Midbrain (tissue), 1 donor: Measurements from ENCODE around the gene EHHADH.
"Not testable (repeated sequence)": the region's sequence is repeated elsewhere in the genome, so short reads cannot be mapped to it uniquely, and the experiment has no call there.

Experiments used
- DNase-seq: peaks from one replicate; lab custom pipeline; 2025; lab: John Stamatoyannopoulos, UW

The EHHADH gene

DNA sequence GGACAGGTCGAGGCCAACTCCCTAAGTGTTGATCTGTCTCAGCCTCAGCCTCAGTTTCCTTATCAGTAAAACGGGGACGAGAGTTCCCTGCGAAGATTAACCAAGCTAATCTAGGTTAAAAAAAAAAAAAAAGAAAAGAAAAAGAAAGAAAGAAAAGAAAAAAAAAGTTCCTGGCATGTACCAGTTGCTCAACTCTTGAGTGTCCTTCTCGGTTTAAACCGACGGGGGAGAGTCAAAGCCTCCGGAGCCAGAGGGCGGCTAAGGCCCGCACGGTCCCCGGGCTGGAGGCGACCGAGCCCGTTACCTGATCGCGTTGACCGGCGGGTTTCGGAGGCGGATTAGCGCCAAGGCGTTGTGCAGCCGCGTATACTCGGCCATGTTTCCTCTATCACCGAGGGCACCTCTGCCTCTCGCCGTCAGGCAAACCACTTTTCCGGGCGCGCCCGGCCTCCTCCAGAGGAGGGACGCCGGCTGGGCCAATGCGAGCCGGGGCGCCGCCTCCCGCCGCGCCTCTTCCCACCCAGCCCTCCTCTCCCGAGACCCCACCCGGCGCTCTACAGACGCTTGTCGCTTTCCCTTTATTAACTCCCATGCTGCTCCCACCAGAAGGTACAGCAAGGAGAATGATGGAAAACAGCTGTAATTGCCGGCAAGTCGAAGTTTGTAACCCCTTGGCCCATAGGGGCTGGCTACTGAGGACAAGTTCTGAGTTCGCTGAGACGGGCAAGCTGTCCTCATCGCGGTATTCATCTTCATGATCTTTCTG, at the start of gene EHHADH:
Gene EHHADH, minus strand, starts transcription at position 405 of the 766 bp plus-strand sequence. Its CDS starts 27 bp downstream, at position 378.
- DNase-seq: peak; percentile 59

DNA sequence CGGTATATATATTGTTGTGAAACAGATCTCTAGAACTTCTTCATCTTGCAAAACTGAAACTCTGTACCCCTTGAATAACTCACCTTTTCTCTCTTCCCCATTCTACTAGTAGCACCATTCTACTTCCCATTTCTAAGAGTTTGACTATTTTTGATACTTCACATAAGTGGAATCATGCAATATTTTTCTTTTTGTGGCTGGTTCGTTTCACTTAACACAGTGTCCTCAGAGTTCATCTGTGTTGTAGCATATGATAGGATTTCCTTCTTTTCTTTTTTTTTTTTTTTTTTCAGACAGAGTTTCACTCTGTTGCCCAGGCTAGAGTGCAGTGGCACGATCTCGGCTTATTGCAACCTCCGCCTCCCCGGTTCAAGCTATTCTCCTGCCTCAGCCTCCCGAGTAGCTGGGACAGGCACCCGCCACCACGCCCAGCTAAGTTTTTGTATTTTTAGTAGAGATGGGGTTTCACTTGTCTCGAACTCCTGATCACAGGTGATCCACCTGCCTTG, 46.1 kb upstream of the EHHADH start:
- DNase-seq: not testable (repeated sequence)

DNA sequence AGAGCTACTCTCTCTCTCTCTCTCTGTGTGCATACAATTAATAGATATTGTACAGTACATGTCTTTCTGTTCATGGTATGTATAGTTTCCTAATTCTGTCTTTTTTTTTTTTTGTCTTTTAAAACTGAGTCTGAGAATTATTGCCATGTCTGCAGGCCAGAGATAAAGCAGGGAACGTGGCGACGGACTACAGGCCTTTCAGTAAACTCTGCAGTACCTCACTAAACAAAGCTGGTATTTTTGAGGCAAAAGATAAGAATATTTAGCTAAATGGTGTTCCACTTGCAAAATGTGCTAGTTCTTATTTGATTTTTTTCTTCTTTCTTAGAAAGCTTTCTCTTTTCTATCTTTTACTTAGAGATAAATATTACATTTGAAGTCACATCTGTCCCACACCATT, 44.0 kb upstream of the EHHADH start:
- no peak for DNase-seq

DNA sequence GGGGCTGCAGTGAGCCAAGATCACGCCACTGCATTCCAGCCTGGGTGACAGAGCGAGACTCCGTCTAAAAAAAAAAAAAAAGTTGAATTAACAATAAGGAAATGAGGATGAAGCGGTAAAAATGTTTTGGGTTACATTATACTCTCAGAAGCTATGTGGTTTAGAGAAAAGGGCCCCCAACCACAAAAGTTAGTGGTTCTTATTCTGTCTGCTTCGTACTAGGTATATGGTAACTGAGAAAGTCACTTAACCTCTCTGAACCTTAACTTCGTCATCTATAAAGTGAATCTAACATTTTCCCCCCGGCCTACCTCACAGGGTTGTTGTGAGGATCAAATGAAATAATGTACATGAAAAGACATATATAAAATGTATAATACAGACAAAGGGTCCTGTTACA, 38.4 kb upstream of the EHHADH start:
- no peak for DNase-seq

DNA sequence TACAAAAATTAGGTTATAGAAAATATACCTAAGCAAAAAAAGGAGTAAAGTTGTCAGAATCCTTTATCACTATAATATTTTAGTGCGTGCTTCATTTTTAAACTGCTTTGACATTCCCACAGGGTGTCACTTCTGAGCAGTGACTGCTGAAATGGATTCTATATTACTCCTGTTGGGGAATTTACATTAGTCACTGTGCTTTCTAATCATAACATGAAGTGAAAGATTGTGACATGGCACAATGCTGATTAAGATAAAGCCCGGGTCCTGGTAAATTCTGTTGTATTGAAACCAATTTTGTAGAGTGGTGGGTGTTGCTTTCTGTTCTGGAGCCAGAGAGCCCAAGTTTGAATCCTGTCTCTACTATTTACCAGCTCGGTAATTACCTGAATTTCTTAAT, 36.4 kb upstream of the EHHADH start:
- no peak for DNase-seq

DNA sequence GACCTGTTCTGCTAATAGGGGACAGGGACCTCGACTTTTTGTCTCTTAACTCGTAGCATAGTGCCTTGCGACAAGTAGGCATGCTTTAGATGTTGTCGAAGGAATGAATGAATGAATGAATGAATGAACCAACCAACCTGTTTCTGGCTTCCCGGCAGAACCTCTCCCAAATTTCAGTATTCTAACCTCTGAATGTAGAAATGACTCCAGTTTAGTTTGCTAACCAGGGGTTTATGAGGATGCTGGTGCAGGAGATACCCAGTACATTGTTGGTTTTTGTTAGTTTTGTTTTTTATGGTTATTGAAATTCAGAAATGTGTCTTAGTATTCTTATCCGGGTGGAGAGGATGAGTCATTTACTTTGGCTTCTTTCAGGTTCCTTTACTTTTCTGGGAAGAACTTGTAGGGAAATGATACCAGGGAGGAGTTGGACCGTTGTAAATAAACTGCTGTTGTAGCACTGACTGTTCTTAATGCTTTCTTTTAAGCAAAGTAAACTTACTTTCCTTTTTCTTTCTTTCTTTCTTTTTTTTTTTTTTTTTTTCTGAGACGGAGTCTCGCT, 29.6 kb upstream of the EHHADH start:
- DNase-seq: no peak

DNA sequence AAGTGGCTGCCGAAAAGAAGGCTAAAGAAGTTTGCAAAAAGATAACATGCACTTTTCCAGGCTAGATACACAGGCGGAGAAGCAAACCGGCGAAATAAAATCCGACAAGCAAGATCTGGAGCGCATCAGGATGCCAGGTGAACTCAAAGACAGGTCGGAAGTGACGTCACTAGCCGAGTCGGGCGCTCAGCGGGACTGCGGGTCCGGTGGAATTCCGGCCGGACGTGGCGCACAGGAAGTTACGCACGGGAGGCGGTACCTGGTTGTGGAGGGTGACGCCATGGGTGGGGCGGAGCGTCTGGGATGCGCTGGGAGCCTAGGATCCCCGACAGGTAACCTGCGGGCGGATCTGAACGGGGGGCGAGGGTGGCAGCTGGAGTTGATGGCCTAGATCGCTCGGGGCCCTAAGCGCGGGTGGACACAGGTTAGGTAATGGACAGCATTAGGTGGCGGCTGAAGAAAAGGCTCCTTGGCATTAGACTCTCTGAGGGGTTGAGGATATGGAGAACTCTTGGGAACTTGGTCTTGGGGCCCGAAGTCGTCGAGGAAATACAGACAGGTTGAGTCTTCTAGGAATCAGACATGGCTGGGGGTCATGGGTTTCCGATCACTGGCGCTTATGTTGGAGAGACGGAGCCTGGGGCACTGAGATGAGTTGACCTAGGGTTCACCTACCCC, 29.0 kb upstream of the EHHADH start:
- peak; percentile 95 for DNase-seq

DNA sequence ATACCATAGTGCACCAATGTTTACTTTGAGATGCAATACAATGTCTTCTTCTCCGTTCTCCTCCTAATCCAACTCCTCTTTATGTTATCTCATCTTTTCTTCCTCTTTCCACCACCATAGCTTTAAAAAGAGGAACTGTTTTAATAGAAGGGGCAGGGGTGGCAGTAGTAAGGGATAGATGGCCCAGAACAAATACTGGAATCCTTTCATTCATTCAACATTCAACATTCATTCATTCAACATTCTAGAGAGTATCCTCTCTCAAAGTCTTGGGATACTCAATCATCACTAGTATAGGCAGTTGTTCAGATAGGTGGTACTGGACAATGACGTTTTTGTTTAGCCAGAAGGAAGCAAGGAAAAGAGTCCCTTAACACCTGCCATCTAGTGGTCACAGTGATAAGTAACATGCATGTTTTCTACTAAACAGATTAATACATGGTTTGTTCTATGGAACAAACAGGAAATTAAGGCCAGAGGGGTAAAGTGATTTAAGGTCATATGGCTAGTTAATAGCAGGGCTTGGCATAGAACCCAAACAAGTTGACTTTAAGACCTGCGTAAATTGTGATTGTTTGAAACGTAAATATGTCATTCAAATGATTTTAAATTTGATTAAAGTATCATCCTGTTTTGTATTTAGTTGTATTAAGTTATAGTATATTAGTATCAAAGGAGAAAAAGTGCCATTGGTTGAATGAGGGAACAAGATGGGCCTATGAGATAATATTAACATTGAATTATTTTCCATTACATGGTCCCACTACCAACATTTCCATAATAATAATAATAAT, 26.9 kb upstream of the EHHADH start:
- peak; percentile 12 for DNase-seq

DNA sequence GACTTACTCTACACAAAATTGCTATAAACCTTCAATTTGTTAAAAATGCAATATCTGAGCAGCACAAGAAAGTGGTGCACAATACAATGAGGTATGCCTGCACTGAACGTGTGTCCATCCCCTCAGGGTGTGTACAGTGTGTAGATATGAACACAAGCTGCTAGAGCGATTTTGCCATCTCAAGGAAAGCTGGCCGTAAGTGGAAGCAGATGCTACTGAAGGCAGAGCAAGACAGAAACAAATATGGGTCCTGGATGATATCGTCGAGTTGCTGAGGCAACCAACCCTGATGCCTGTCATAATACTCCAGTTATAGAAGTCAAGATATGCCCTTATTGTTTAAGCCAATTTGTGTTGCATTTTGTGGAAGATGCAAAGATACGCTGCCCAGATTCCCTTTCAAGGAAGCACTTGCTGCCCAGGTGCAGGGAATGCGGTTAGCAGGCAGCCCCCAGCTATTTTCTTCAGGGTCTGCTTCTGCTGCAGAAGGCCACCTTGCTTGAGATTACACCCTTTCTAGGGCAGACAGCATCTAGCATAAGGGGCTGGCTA, 25.8 kb upstream of the EHHADH start:
- DNase-seq: no peak

DNA sequence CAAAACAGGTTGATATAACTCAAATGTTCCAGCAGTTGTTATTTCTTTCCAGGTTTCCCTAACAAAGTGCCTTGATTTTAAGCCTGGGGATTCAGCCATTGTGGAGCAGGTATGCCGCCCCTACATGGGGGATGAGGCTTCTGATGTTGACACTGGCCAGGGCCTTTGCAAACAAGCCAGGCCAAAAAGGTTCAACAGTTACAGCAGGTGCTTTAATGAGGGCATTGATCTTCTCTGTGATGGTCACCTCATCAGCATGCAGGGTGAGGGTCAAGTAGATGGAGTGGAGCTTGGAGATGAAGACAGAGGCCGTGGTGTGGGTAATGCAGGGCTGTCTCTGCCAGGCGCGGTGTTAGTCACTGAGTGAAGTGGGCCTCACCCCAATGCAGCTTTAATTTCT, 22.6 kb upstream of the EHHADH start:
- no peak for DNase-seq

DNA sequence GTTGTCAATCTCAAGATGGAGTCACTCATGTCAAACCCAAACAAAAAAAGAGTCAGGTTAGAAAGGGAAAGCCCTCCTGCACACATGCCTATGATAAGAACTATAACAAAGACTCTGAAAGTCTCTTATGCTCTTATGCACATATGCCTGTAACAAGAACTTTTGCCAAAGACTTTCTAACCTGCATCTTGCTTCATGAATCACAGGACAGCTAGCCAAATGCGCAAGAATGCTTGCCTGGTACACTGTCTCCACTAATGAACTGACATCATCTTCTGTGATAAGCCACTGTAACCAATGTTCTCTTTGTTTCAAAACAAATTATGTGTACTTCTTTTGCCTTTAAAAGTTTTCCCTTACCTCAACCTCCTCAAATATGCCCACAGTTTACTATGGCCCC, 18.2 kb upstream of the EHHADH start:
- no peak for DNase-seq

DNA sequence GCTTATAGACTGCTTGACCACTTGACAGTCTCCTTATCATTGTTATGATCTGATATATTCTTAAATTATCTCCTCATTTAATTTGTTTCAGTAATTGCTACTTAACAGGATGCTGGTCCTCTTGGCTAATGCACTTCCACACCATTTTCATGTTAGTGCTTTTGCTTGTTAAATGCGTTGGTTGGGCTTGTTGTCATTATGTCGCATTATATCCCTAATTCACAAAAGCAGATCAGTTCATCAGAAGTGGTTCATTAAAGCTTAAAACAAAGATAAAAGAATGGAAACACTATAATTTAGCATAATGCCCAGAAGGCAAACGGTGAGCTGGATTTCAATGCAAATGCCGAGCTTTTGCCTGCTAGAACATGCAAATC, 17.1 kb upstream of the EHHADH start:
- DNase-seq: no peak

DNA sequence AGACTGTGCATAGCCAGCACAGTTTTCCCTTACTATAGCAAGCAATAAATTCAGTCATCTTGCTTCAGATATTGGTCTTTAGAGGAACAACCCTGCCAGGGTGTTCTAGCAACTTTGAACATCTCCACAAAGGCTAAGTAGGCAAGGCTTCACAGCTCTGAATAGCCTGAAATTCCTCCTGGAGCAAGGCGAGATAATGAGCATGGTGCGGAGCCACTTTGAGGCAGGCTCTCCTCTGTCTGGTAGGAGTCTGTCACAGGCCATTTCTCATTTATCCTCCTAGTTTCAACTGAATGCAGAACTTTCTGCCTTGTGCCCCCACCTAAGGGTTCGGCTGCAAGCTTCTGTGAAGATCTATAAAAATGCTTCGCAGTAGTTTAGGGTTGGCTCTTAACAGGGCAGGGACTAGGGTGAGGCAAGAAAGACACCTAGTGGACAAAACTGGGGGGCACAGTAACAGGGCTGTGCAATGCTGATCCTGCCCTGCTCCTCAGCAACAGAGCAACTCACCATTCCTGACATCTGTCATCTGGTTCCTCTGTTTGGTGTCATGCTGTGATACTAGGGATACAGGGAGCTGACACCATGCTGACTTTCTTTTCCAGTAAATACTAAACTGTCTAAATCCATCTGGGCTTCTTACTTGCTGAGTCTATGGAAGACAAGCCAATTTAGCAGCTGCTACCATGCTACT, 16.6 kb upstream of the EHHADH start:
- peak; percentile 13 for DNase-seq

DNA sequence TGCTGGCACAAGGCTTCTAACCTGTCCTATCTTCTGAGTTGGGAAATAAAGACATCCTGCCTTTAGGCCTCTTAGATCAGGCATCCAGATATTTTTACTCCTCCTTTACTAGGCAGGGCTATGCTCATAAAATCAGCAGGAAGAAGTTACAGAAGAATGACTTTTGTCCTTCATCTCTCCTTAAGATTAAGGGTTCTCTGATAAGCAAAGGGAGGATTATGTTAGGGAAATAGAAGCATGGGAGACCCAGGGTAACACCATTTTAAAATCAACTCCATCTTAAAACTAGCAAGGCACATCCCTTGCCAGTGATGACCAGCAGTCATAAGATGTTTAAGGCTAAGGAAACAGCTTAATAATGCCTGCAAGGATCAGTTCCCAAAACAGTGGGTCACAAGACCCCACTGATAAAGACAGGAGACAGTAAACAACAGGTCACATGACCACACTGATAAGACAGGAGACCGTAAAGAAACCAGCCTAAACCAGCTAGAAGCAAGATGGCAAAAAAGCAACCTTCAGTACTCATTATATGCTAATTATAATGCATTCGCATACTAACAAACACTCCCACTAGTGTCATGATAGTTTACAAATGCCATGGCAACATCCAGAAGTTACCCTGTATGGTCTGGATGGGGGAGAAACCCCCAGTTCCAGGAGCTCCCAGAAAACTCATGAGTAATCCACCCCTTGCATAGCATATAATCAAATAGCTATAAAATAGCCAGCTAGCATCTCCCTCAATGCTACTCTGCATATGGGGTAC, 14.5 kb upstream of the EHHADH start:
- no peak for DNase-seq

DNA sequence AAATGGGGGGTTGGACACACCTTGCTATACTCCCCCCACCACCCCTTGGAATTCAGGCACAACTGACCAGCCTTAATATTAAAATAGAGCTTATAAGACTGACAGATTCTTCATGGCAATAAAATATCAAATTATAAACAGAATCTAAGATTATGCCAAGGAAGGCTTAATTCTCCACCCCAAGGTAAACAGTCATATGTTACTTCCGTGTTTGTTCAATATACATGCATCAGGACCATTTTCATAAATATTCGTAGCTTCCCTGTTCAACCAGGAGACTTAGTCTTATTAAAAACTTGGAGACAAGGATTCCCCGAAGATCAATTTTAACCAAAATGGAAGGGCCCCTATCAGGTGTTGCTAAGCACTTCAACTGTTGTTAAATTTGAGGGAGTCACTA, 13.3 kb upstream of the EHHADH start:
- no peak for DNase-seq

DNA sequence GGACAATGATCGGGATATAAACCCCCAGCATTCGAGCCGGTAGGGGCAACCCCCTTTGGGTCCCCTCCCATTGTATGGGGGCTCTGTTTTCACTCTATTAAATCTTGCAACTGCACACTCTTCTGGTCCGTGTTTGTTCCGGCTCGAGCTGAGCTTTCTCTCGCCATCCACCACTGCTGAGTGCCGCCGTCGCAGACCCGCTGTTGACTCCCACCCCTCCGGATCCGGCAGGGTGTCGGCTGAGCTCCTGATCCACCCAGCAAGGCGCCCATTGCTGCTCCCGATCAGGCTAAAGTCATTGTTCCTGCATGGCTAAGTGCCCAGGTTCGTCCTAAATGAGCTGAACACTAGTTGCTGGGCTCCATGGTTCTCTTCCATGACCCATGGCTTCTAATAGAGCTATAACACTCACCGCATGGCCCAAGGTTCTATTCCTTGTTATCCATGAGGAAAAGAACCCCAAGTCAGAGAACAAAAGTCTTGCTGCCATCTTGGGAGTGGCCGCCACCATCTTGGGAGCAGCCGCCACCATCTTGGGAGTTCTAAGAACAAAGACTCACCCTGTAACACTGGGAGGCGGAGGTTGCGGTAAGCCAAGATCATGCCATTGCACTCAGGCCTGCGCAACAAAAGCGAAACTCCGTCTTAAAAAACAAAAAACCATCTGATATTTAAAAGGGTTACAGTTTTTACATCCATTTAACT, 11.2 kb upstream of the EHHADH start:
- no peak for DNase-seq

DNA sequence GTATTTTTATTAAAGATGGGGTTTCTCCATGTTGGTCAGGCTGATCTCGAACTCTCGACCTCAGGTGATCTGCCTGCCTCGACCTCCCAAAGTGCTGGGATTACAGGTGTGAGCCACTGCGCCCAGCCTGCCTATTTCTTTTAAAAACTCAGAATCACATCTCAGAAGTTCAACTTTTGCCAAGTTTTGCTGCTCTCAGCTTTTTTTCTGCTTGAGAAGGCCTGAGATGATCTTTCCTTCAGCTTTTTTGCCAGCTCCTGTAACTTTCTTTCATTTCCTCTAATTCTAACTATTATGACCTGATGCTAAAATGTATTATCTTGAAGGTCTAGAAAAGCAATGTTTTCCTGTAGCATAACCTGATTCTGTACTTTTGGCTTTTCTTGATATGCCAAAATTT, 9.6 kb upstream of the EHHADH start:
- DNase-seq: no peak

DNA sequence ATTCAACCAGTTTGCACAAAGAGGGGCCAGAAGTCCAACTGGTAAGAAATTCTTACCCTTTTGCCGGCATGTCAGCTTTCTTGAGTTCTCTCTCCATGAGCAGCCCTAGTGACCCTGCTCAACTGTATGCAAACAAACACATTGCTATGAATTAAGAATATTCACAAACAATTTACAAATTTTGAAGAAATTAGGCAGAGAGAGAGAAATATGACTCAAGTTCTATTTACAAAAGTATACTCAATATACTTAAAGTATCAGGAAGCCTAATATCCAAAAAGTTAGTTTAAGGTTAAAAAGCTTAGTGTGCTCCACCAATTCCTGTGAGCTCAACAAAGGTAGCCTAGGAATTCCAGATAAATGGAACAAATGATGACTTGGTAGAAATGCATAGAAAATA, 3.5 kb upstream of the EHHADH start:
- DNase-seq: no peak

DNA sequence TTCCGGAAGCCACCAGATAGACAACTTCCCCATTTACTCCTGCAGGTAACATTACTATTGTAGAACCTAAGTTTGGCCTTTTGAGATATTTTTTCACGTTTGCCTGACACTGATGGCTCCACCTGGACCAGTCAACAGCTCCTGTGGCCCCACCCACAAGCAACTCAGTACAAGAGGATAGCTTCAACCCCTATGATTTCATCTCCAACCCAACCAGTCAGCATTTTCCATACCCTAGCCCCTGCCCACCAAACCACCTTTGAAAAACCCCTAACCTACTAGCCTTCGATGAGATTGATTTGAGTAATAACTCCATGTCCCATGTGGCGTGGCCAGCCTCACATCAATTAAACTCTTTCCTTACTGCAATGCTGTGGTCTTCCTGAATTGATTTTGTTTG, 950 bp upstream of the EHHADH start:
- no peak for DNase-seq

DNA sequence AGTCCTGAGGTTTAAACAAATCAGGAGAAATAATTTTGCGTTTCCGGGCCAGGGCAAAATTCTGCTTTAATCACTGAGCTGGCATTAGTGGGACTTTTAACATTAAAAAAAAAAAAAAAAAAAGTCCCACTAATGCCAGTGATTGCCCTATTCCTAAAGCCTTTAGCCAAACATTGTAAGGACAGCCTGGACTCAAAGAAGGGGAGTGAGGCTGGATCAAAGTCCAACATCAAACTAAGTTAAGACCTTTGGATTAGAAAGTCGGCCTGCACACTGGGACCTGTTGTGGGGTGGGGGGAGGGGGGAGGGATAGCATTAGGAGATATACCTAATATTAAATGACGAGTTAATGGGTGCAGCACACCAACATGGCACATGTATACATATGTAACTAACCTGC, 716 bp downstream of the EHHADH start:
- DNase-seq: not testable (repeated sequence)
